ENCODE measurements around the gene NOTUM.

The NOTUM gene

GRCh38 chr17:81978524-81979298, 17.7 kb upstream of the NOTUM start:
- H3K27ac Mint-ChIP-seq: peak overlapping the region in 1 of 2 donors; percentile 66
- DNase-seq (no peak), ATAC-seq (replicated peaks) (no peak)
- no peaks in the 10 kb centered on the region for H3K27me3 Mint-ChIP-seq
- H3K4me3 Mint-ChIP-seq: peak overlapping the region; percentile 92 to 98
- H3K9me3 Mint-ChIP-seq: no peaks in the 10 kb centered on the region
- H3K36me3 Mint-ChIP-seq (ENCODE audit: insufficient read depth): peaks cover 18% of the 10 kb centered on the region
- H3K4me1 Mint-ChIP-seq (ENCODE audit: low read depth in 2 of 2): peaks cover 23 to 30% of the 10 kb centered on the region in 2 donors

DNA sequence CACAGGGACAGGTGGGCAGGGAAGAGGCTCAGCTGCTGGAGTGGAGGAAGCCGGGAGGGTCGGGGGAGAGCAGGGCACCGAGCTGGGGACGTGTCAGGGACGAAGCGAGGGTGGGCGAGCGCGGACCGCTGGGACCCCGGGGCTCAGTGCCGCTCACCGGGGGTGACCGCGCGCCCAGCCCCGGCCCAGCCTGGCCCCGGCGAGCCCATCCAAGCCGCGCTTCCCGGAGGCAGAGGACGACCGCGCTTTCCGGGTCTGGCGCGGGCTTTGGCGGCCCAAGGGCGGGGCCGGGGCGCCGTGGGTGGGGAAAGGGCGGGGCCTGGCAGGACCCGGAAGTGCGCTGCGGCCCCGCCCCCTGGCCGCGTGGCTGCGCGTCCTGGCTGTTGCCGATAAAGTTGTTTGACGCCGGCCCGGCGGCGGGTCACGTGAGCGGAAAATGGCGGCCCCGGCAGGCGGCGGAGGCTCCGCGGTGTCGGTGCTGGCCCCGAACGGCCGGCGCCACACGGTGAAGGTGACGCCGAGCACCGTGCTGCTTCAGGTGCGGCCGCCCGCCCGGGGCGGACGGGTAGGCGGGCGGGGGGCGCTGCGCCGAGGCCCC, 16.3 kb upstream of the NOTUM start, which contains the start of gene ASPSCR1:
TSS of gene ASPSCR1 (plus strand) at position 419 of the 598 bp plus-strand sequence. CDS start at position 437, 18 bp downstream.
- Mint-ChIP-seq H3K36me3 (ENCODE audit: insufficient read depth) (peaks cover 11% of the 10 kb centered on the region), H3K4me3 (peak within 1 kb of the TSS; percentile 92 to 98), H3K27ac (peak within 1 kb of the TSS; percentile 94 to 96), H3K27me3 (no peaks in the 10 kb centered on the region), H3K4me1 (ENCODE audit: low read depth in 2 of 2) (peaks cover 18 to 30% of the 10 kb centered on the region in 2 donors), H3K9me3 (no peaks in the 10 kb centered on the region)
- ATAC-seq (replicated peaks): peak; percentile 93
- peak; percentile 83 to 87 (median 84) for DNase-seq

DNA sequence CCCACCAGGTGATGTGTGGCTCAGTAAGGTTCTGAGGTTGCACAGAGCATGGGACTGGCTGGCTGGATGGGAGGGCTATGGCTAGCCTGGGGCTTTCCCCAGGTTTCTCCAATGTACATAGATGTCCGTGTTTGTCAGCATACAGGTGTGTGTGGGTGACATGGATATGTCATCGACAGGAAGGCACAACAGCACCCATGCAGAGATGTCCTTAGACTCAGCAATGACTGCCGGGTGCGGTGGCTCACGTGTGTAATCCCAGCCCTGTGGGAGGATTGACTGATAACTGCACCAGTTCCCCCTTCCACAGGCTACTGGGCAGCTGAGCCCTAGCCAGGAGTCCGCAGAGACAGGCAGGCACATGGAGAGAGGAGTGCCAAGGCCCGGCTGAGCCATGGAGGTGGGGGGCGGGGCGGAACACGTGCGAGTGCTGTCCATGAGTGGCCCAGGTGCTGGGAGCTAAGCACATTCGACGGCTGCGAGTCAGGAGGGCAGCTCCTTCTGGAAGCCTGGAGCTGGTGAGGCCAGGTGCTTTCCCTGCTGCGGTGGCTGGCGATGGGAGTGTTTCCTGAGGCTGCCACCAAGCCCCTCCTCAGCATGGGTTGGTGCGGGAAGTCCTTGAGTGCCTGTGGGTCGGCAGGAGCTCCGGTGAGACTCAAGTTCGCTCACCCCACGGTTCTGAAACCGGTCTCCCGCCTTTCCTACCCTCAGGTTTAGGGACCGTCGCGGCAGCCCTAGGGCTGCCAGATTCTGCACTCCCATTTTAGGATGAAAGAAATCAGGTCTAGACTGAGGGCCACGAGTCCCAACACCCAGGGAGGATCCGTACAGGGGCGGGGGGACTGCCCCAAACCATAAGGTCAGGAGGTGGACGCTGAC, 15.6 kb upstream of the NOTUM start:
- ATAC-seq (replicated peaks) (peak; percentile 18), DNase-seq (no peak)
- peaks cover 16 to 30% of the 10 kb centered on the region in 2 donors for H3K4me1 Mint-ChIP-seq (ENCODE audit: low read depth in 2 of 2)
- H3K27ac Mint-ChIP-seq: peak overlapping the region; percentile 94 to 96
- H3K36me3 Mint-ChIP-seq (ENCODE audit: insufficient read depth): peaks cover 11% of the 10 kb centered on the region
- H3K9me3 Mint-ChIP-seq: no peaks in the 10 kb centered on the region
- H3K27me3 Mint-ChIP-seq: no peaks in the 10 kb centered on the region
- peak overlapping the region; percentile 92 to 98 for H3K4me3 Mint-ChIP-seq

GRCh38 chr17:81973432-81973831, 12.4 kb upstream of the NOTUM start:
- Mint-ChIP-seq H3K4me1 (ENCODE audit: low read depth in 2 of 2) (peaks cover 11 to 14% of the 10 kb centered on the region in 2 donors), H3K27ac (no peak overlapping the region), H3K9me3 (no peaks in the 10 kb centered on the region), H3K27me3 (no peaks in the 10 kb centered on the region), H3K36me3 (ENCODE audit: insufficient read depth) (peaks cover 8% of the 10 kb centered on the region), H3K4me3 (no peak overlapping the region)
- no peak for ATAC-seq (replicated peaks)
- no peak for DNase-seq

DNA sequence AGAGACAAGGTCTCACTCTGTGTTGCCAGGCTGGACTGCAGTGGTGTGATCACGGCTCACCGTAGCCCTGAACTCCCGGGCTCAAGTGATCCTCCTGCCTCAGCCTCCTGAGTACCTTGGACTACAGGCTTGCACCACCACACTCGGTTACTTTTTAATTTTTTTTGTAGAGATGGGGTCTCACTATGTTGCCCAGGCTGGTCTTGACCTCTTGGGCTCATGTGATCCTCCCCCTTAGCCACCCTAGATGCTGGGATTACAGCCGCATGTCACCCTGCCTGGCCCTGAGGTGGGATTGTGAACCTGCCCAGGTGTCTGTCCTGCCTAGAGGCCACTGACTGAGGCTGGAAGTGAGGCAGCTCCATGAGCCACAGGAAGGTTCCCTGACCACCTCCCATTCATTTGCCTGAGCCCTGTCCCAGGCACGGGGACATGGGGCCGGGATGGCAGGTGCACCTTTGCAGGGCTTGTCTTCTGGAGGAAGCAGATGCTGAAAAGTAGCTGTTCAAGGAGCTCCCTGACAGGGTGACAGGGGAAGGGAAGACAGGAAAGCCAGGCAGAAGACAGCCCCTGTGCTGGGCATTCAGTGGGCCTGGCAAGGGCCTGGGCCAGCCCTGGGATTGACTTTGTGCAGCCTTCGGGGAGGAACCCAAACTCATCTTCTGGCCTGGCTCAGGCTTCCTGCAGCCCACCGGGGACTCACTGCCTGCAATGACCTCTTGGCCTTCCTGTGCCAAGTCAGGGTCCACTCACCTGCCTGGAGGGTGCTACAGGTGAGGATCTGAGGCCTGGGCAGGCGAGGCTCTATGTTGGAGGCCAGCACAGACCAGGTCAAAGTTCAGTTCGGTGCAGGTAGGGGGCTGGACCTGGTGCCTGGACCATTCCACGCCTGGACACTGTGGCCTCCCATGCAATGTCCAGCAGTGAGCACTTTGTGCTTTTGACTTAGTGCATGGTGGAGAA, 8.1 kb upstream of the NOTUM start:
- H3K4me1 Mint-ChIP-seq (ENCODE audit: low read depth in 2 of 2): peaks cover 3 to 9% of the 10 kb centered on the region in 2 donors
- no peak overlapping the region for H3K27ac Mint-ChIP-seq

DNA sequence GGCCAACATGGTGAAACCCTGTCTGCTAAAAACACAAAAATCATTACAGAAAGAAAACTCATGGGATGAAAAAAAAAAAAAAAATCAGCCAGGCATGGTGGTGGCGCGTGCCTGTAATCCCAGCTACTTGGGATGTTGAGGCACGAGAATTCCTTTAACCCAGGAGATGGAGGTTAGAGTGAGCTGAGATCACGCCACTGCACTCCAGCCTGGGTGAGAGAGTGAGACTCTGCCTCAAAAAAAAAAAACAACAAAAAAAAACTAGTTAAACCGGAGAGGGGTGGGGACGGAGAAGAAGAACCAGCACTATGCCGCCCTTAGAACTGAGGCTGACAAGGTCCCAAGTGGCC, 7.4 kb upstream of the NOTUM start:
- Mint-ChIP-seq H3K27ac (no peak overlapping the region), H3K27me3 (peaks cover 10 to 19% of the 10 kb centered on the region in 2 donors)

More for the DNA sequence above, 8.1 kb upstream of the NOTUM start:
- no peak for DNase-seq
- Mint-ChIP-seq H3K36me3 (ENCODE audit: insufficient read depth) (peaks cover 5% of the 10 kb centered on the region), H3K4me3 (no peak overlapping the region), H3K27me3 (peaks cover 5 to 12% of the 10 kb centered on the region in 2 donors), H3K9me3 (no peaks in the 10 kb centered on the region)
- no peak for ATAC-seq (replicated peaks)

DNA sequence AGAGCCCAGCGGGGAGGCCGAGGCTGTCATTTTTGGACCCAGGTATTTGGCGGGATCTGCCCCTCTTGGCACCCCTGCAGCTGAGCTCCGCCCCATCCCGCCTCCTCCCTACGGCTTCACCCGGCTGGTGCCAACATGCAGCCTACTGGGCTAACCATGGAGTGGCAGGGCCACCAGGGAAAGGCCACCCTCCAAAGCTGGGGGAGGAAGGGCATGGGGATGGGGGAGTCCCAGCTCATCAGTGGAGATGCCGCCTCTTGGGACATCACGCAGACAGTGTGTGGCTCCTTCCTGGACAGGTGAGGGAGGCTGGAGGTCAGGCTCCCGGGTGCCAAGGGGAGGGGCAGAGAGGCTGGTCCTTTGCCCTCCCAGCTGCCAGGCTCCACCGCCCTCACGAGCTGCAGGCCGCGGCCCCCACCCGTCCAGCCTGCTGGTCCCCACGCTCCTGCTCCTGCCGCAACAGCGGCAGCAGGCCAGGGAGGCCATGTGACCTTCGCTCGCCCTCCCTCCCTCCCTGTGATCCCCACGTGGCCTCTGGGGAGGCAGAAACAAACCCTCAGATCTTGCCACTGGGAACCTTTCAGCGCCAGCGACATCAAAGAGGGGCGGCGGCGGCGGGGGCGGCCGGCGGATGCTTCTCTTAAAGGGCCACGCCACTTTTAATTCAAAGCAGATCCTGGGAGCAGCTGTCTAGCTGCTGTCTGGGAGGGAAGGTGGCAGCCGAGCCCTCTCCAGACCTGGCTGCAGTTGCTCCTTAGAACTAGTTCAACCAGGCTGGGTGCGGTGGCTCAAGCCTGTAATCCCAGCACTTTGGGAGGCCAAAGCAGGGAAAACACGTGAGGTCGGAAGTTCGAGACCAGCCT, 6.8 kb upstream of the NOTUM start:
- H3K27ac Mint-ChIP-seq: no peak overlapping the region
- ATAC-seq (replicated peaks) (peak; percentile 96), DNase-seq (peak; percentile 66 to 67 (median 67))
- peaks cover 5% of the 10 kb centered on the region for H3K36me3 Mint-ChIP-seq (ENCODE audit: insufficient read depth)
- peaks cover 10 to 26% of the 10 kb centered on the region in 2 donors for H3K27me3 Mint-ChIP-seq
- peaks cover 3 to 13% of the 10 kb centered on the region in 2 donors for H3K4me1 Mint-ChIP-seq (ENCODE audit: low read depth in 2 of 2)
- H3K4me3 Mint-ChIP-seq: peak overlapping the region; percentile 38 to 65
- no peaks in the 10 kb centered on the region for H3K9me3 Mint-ChIP-seq

More for the DNA sequence above, 7.4 kb upstream of the NOTUM start:
- no peak for ATAC-seq (replicated peaks)
- no peak for DNase-seq
- Mint-ChIP-seq H3K4me3 (peak overlapping the region in 1 of 2 donors; percentile 65), H3K36me3 (ENCODE audit: insufficient read depth) (peaks cover 5% of the 10 kb centered on the region), H3K4me1 (ENCODE audit: low read depth in 2 of 2) (peaks cover 3 to 13% of the 10 kb centered on the region in 2 donors), H3K9me3 (no peaks in the 10 kb centered on the region)

- no peak overlapping the region for H3K27ac Mint-ChIP-seq
- H3K36me3 Mint-ChIP-seq (ENCODE audit: insufficient read depth): peaks cover 5% of the 10 kb centered on the region
- ATAC-seq (replicated peaks) (no peak), DNase-seq (no peak)
- no peak overlapping the region for H3K4me3 Mint-ChIP-seq
- peaks cover 3 to 13% of the 10 kb centered on the region in 2 donors for H3K4me1 Mint-ChIP-seq (ENCODE audit: low read depth in 2 of 2)
- H3K27me3 Mint-ChIP-seq: peaks cover 10 to 31% of the 10 kb centered on the region in 2 donors
- H3K9me3 Mint-ChIP-seq: no peaks in the 10 kb centered on the region
These were observed 6.2 kb upstream of the NOTUM start for GRCh38 chr17:81967244-81967532.

DNA sequence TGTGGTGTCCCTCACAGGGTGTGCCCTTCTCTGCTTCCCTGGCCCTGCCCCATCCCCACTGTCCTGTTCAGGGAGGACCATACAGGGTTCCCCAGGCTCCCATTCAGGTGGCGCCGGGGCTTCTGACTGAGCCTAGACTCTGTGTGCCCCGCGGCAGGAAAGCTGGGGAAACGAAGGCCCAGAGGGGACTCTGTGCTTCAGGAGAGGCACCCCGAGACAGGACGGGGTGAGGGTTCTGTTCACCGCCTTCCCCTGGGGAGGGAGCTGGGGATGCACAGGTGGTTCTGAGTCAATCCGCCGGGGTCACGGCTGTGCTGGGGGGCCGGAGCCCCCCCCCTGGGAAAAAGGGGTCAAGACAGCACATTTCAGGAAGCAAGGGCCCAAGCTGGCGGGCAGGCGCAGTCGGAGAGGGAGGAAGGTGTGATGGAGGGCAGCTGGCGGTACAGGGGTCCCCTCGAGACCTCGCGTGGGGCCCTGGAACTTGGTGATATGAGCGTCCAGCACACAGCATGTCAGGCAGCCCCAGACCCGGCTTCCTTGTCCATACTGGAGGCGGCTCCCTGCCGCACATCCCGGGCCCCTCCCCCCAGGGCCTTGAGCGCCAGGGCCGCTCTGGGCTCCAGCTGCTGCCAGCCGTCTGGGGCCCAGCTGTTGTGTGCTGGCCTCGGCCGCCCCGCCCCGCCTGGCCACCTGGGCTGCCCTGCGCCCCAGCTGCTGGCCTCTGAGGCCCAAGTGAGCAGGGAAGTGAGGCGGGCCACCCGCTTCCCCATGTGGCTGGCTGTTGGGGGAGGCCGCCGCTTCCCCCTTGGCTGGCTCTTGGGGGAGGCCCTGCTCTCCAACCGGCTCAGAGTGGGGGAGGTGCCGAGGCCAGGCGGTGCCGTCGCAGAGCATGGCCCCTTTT, 5.6 kb upstream of the NOTUM start:
- no peak overlapping the region for H3K27ac Mint-ChIP-seq

GRCh38 chr17:81964081-81964849, 3.3 kb upstream of the NOTUM start:
- no peak overlapping the region for H3K27ac Mint-ChIP-seq
- no peak for DNase-seq
- peaks cover 3 to 11% of the 10 kb centered on the region in 2 donors for H3K4me1 Mint-ChIP-seq (ENCODE audit: low read depth in 2 of 2)
- ATAC-seq (replicated peaks): no peak
- H3K4me3 Mint-ChIP-seq: peak overlapping the region in 1 of 2 donors; percentile 40
- H3K27me3 Mint-ChIP-seq: peaks cover 10 to 35% of the 10 kb centered on the region in 2 donors
- no peaks in the 10 kb centered on the region for H3K9me3 Mint-ChIP-seq
- peaks cover 5% of the 10 kb centered on the region for H3K36me3 Mint-ChIP-seq (ENCODE audit: insufficient read depth)

More for the DNA sequence above, 5.6 kb upstream of the NOTUM start:
- peaks cover 10 to 35% of the 10 kb centered on the region in 2 donors for H3K27me3 Mint-ChIP-seq
- H3K4me1 Mint-ChIP-seq (ENCODE audit: low read depth in 2 of 2): peaks cover 3 to 13% of the 10 kb centered on the region in 2 donors
- peak overlapping the region in 1 of 2 donors; percentile 33 for H3K4me3 Mint-ChIP-seq
- DNase-seq: no peak
- no peaks in the 10 kb centered on the region for H3K9me3 Mint-ChIP-seq
- ATAC-seq (replicated peaks): no peak
- peaks cover 5% of the 10 kb centered on the region for H3K36me3 Mint-ChIP-seq (ENCODE audit: insufficient read depth)
